Breast epithelium (tissue), 3 donors: Measurements from ENCODE around the gene PROSER3.

Experiments
- CTCF ChIP-seq, 3 donors: fragments of 450-650 bp; IDR thresholded peaks; one replicate each; pipeline ENCODE4 v1.5.1; 2016 to 2017; ENCODE audit warnings: antibody characterized with exemption in 3 of 3, mild to moderate bottlenecking in 3 of 3, moderate library complexity in 3 of 3
- POLR2A ChIP-seq: fragments of 450-650 bp; IDR thresholded peaks from one replicate; pipeline ENCODE4 v1.6.1; 2016; ENCODE audit warnings: antibody characterized with exemption, mild to moderate bottlenecking, moderate library complexity

GRCh38 chr19:35777961-35778360 lies 20.0 kb downstream of the PROSER3 start:
- no peak for TF ChIP-seq POLR2A
- no peak for TF ChIP-seq CTCF (IDR thresholded peaks at IDR 0.05)
